Stimulated activated CD8-positive, alpha-beta memory T cell treated with anti-CD3 and anti-CD28 coated beads, Interleukin-2, amount 100 ng/mL, for 48 hours (primary cell): ENCODE data around the gene LMOD1.
"Not testable (repeated sequence)": the region's sequence is repeated elsewhere in the genome, so short reads cannot be mapped to it uniquely, and the experiment has no call there.

Experiments
- DNase-seq, 2 donors: peaks; one replicate each; pipeline ENCODE4 v3.0.0-alpha.2; 2020; ENCODE audit warnings: low read depth in 2 of 2

LMOD1 gene

GRCh38 chr1:201914456-201915235, 31.7 kb downstream of the LMOD1 start:
- no peak for DNase-seq

- DNase-seq: no peak
Observed at GRCh38 chr1:201912832-201913231, 33.5 kb downstream of the LMOD1 start.

- DNase-seq: no peak
Observed at GRCh38 chr1:201911826-201912571, 34.3 kb downstream of the LMOD1 start.

GRCh38 chr1:201907621-201908020, 38.7 kb downstream of the LMOD1 start:
- no peak for DNase-seq

- DNase-seq: no peak
Observed at GRCh38 chr1:201906336-201906735, 40.0 kb downstream of the LMOD1 start.

- DNase-seq: no peak
Observed at GRCh38 chr1:201905234-201905890, 41.0 kb downstream of the LMOD1 start.

- DNase-seq: no peak
Observed at GRCh38 chr1:201904579-201904978, 41.8 kb downstream of the LMOD1 start.

GRCh38 chr1:201903135-201903534, 43.2 kb downstream of the LMOD1 start:
- no peak for DNase-seq

- DNase-seq: no peak
Observed at GRCh38 chr1:201902198-201902597, 44.1 kb downstream of the LMOD1 start.

GRCh38 chr1:201901036-201901435, 45.3 kb downstream of the LMOD1 start:
- DNase-seq: not testable (repeated sequence)

- DNase-seq: no peak
Observed at GRCh38 chr1:201900476-201900875, 45.9 kb downstream of the LMOD1 start.

- DNase-seq: no peak
Observed at GRCh38 chr1:201899683-201900429, 46.5 kb downstream of the LMOD1 start.

GRCh38 chr1:201898992-201899391, 47.4 kb downstream of the LMOD1 start:
- no peak for DNase-seq

- no peak for DNase-seq
Observed at GRCh38 chr1:201898240-201898894, 48.0 kb downstream of the LMOD1 start.

- no peak for DNase-seq
Observed at GRCh38 chr1:201896951-201897391, 49.4 kb downstream of the LMOD1 start.

GRCh38 chr1:201895913-201896807, 50.2 kb downstream of the LMOD1 start:
- DNase-seq: peak; percentile 76 to 85

- DNase-seq: no peak
Observed at GRCh38 chr1:201895120-201895665, 51.2 kb downstream of the LMOD1 start.

GRCh38 chr1:201894343-201895119, 51.8 kb downstream of the LMOD1 start:
- DNase-seq: no peak

GRCh38 chr1:201893431-201893830, 52.9 kb downstream of the LMOD1 start:
- no peak for DNase-seq
